ENCODE measurements around the gene CFDP1.

The CFDP1 gene

DNA sequence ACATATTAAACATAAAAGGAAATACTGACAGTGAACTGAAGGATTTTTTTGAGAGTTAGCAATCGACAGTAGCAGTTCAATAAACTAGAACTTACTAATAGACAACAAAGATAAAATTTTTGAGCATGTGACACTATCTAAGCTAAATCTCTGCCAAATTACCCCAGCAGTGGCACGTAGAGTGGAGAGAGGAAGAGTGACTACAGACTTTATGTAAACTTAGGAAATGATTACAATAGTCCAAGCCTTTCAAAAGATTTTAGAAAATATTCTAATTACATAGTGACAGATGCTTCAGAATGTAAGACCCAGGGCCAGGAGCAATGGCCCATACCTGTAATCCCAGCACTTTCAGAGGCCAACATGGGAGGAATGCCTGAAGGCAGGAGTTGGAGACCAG lies 52.4 kb downstream of the CFDP1 start:
- peaks cover 37% of the 10 kb centered on the region for H3K27me3 Mint-ChIP-seq
- no peak overlapping the region for H3K4me3 Mint-ChIP-seq
- DNase-seq: no peak
- peaks cover 39% of the 10 kb centered on the region for H3K4me1 Mint-ChIP-seq
- peaks cover 56% of the 10 kb centered on the region for H3K36me3 Mint-ChIP-seq
- no peaks in the 10 kb centered on the region for H3K9me3 Mint-ChIP-seq
- CTCF ChIA-PET: interaction anchor here (1.1 to 3.5 kb wide), 4 partner anchors 21 to 147 kb away, joined by 5 to 13 read pairs (median 8); no protein-coding TSS in a partner anchor
- H3K27ac Mint-ChIP-seq: peak overlapping the region; percentile 56

DNA sequence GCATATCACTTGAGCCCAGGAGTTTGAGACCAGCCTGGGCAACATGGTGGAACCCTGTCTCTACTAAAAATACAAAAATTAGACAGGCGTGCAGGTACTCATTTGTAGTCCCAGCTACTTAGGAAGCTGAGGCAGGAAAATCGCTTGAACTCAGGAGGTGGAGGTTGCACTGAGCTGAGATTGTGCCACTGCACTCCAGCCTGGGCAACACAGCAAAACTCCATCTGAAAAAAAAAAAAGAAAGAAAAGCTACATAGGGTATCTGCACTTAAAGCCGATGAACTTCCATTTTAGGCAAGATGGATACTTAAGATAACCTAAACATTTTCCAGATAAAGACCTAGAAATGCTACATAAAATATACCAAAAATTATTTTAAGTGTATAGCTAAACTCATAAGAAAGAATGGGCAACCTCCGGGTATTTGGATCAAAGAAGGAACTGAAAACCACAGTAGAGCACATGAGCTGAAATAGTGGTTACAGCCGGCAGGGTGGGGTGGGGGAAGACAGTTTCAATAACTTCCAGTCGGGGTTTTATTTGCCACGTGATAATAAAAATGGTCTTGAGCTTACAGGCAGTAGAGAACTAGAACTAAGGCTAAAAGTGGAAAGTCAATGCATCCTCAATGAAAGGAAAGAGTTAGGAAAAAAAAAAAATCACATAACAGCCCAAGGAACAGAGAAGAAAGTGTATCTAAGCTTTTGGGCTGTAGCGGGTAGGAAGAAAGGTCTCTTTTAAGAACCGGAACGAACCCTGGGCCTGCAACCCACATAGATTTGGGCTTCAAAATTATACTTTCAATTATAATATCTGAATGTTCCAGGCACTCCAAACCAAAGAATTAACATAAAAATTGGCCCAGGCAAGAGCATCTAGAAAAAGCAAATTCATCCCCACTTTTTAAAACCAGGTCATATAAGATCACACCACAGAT lies 53.1 kb downstream of the CFDP1 start:
- H3K27ac Mint-ChIP-seq: peak overlapping the region; percentile 56
- peaks cover 39% of the 10 kb centered on the region for H3K4me1 Mint-ChIP-seq
- H3K27me3 Mint-ChIP-seq: peaks cover 41% of the 10 kb centered on the region
- no peaks in the 10 kb centered on the region for H3K9me3 Mint-ChIP-seq
- peak; percentile 71 for DNase-seq
- CTCF ChIA-PET: interaction anchor here (1.0 to 3.5 kb wide), 3 partner anchors 22 to 181 kb away, joined by 4 to 13 read pairs (median 6); no protein-coding TSS in a partner anchor
- peaks cover 60% of the 10 kb centered on the region for H3K36me3 Mint-ChIP-seq
- peak overlapping the region; percentile 14 for H3K4me3 Mint-ChIP-seq

DNA sequence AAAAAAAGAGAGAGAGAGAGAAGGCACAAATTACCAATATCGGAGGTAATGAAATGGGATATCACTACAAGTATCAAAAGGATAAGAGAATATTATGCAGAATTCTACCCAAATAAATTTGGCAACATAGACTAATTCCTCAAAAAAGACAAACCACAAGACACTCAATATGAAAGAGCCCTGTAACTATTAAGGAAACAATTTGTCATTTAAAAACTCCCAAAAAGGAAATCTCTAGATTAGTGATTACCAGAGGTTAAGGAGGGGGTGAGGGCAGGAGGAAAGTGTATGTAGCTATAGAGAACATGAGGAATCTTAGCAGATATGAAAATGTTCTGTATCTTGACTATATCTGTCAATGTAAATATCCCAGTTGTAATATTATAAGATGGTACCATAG lies 54.0 kb downstream of the CFDP1 start:
- Mint-ChIP-seq H3K36me3 (peaks cover 62% of the 10 kb centered on the region), H3K27me3 (peaks cover 41% of the 10 kb centered on the region), H3K27ac (no peak overlapping the region), H3K4me3 (no peak overlapping the region), H3K4me1 (peaks cover 39% of the 10 kb centered on the region), H3K9me3 (no peaks in the 10 kb centered on the region)
- CTCF ChIA-PET: interaction anchor here (1.0 to 3.5 kb wide), 4 partner anchors 145 to 183 kb away, joined by 4 to 13 read pairs (median 4); no protein-coding TSS in a partner anchor
- DNase-seq: no peak

DNA sequence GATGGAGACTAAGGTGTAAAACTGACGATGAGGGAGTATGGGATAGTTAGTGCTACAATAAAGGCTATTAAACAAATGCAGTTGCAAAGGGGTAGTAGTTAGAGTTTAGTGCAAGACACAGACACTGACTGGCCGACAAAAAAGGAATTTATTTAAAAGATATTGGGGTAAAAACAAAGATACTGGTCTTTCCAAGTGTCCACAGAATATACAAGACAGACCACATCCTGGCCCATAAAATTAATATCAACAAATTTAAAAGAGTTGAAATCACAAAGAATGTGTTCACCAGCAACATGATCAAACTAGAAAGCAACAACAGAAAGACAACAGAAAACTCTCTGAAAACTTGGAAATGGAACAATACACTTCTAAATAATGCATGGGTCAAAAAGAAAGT lies 54.7 kb downstream of the CFDP1 start:
- peaks cover 39% of the 10 kb centered on the region for H3K4me1 Mint-ChIP-seq
- no peak overlapping the region for H3K27ac Mint-ChIP-seq
- H3K27me3 Mint-ChIP-seq: peaks cover 38% of the 10 kb centered on the region
- no peak overlapping the region for H3K4me3 Mint-ChIP-seq
- no peak for DNase-seq
- H3K36me3 Mint-ChIP-seq: peaks cover 62% of the 10 kb centered on the region
- CTCF ChIA-PET: interaction anchor here (0.7 to 3.5 kb wide), 4 partner anchors 8 to 182 kb away, joined by 4 to 13 read pairs (median 5); no protein-coding TSS in a partner anchor
- H3K9me3 Mint-ChIP-seq: no peaks in the 10 kb centered on the region

DNA sequence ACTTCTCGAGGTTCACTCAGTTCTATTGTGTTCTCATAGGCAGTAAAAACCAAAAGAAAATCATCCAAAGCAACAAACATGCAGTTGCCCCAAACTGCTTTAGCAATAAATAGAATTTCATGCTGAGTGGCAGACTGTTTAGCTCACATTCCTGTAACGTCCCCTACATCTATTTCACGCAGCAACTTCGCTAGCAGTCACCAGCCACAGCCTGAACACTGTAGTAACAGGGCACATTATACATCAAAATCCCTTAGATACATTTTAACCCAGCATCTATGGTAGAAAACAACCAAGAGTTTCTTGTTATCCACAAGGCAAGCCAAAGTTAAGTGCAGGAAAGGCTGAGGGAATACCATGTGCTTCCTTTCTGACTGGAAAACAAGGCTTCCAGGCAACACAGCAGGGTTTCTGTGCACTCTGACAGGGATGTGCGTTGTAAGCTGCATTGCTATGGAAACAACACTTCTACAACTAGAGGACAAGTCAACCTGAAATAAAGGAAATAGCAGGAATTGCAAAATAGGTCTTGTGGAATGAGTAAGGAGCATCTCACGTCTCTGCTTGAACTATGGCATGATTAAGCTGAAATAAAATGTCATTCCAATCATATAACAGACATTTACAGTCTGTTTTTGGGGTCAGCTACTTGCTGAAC lies 55.4 kb downstream of the CFDP1 start:
- no peak overlapping the region for H3K27ac Mint-ChIP-seq
- peaks cover 38% of the 10 kb centered on the region for H3K27me3 Mint-ChIP-seq
- no peak for DNase-seq
- no peak overlapping the region for H3K4me3 Mint-ChIP-seq
- H3K36me3 Mint-ChIP-seq: peaks cover 63% of the 10 kb centered on the region
- H3K9me3 Mint-ChIP-seq: no peaks in the 10 kb centered on the region
- CTCF ChIA-PET: interaction anchor here (0.7 to 3.5 kb wide), 4 partner anchors 9 to 181 kb away, joined by 4 to 13 read pairs (median 5); no protein-coding TSS in a partner anchor
- peaks cover 39% of the 10 kb centered on the region for H3K4me1 Mint-ChIP-seq

DNA sequence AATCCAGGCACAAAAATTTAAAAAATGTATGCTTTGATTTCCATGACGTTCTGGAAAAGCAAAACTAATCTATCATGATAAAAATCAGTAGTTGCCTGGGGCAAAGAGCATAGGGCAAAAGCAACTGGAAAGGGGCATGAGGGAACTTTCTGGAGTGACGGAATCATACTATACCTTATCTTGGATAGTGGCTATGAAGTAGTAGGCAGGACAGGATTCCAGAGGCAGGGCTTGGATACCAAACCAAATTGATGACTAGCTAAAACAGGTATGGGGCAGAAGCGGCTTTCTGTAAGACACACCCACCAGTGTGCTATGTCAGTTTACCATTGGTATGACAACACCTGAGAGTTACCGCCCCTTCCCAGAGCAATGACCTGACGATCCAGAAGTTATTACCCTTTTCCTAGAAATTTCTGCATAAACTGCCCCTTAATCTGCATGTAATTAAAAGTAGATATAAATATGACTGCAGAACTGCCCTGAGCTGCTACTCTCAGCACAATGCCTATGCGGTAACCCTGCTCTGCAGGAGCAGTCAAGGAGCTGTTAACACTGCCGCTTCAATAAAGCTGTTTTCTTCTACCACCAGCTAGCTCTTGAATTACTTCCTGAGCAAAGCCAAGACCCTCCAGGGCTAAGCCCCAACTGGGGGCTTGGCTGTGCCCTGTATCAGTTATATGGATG lies 56.7 kb downstream of the CFDP1 start:
- CTCF ChIA-PET: no interaction called here
- Mint-ChIP-seq H3K27me3 (peaks cover 28% of the 10 kb centered on the region), H3K36me3 (peaks cover 62% of the 10 kb centered on the region), H3K9me3 (no peaks in the 10 kb centered on the region), H3K27ac (no peak overlapping the region), H3K4me3 (no peak overlapping the region), H3K4me1 (peaks cover 32% of the 10 kb centered on the region)
- DNase-seq: no peak

DNA sequence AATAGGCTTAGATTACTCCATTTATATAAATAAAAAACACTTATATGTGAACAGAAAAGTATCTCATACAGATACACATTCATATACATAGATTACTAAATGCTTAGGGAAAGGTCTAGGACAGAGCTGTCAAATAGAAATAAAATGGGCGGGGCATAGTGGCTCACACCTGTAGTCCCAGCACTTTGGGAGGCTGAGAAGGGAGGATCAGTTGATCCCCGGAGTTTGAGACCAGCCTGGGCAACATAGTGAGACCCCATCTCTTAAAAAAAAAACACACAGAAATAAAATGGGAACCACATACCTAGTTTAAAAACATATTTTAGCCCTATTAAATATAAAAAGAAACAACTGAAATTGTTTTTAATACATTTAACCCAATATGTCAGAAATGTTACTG lies 58.9 kb downstream of the CFDP1 start:
- H3K36me3 Mint-ChIP-seq: peaks cover 49% of the 10 kb centered on the region
- CTCF ChIA-PET: no interaction called here
- H3K9me3 Mint-ChIP-seq: no peaks in the 10 kb centered on the region

DNA sequence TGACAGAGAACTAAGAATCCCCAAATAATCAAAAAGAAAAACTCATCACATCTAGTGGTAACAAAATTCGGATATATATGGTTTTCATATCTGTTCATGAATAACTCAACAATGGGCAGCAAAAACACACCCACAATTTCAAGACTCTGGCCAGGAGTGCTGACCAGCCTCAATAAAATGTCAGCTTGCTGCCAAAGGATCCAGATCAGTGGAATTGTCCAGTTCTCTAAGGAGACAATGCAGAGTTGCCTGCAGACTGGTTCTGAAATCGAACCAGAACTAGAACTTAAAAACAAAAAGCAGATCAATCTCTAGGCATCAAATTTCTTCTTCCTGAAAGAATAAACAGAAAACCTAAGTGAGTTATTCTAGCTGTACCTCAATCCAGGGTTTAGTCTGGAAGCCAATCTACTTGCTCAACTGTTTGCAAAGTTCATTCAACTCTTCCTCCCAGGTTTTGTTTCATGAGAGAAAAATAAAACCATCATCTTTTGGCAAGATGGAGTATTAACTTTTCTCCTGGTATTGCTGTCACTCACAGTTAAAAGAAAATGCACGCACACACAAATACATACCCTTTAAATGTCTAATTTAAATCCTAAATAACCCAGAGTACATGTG lies 61.0 kb downstream of the CFDP1 start:
- CTCF ChIA-PET: no interaction called here
- Mint-ChIP-seq H3K27me3 (peaks cover 9% of the 10 kb centered on the region), H3K9me3 (no peaks in the 10 kb centered on the region), H3K36me3 (peaks cover 30% of the 10 kb centered on the region), H3K4me1 (no peaks in the 10 kb centered on the region), H3K4me3 (no peak overlapping the region), H3K27ac (no peak overlapping the region)
- DNase-seq: no peak

More for the DNA sequence above, 58.9 kb downstream of the CFDP1 start:
- Mint-ChIP-seq H3K27ac (no peak overlapping the region), H3K27me3 (peaks cover 23% of the 10 kb centered on the region), H3K4me3 (no peak overlapping the region), H3K4me1 (peaks cover 10% of the 10 kb centered on the region)
- DNase-seq: no peak

DNA sequence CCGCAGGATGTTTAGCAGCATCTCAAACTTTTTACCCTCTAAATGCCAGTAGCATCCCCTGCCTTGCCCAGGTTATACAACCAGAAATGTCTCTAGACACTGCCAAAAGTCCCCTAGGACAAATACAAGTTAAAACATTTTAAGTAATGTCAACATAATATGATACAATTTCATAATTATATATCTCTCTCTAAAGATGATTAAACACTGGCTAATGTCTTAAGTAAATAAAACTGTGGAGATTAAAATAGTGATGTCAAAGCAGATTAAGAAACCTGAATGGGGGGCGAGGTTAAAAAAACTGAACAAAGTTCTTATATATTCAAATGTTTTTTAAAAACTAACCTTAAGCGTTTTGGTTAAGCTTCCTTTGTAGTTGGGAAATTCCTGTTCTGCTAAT lies 62.1 kb downstream of the CFDP1 start:
- Mint-ChIP-seq H3K36me3 (peaks cover 22% of the 10 kb centered on the region), H3K4me1 (no peaks in the 10 kb centered on the region), H3K27ac (no peak overlapping the region), H3K9me3 (no peaks in the 10 kb centered on the region), H3K4me3 (no peak overlapping the region), H3K27me3 (peaks cover 7% of the 10 kb centered on the region)
- CTCF ChIA-PET: no interaction called here
- DNase-seq: no peak

DNA sequence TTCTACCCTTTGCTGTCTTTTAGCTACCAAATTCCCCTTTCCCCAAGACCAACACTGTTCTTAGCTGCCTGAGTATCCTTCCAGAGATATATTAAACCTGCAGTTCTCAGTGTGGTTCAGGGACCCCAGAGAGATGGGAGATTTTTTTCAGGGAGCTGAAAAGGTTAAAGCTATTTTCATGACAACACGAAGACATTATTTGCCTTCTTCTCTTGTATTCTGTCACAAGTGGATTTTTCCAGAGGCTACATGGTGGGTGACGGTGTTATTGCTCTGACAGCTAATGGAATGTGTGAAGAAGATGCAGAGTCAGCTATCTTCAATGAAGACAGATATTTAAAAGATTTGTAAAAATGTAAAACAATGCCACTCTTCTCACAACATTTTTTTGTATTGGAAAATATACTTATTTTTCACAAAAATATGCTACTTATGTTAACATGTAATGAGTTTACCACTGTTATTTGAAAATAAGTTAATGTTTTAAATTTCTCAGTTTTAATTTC lies 69.0 kb downstream of the CFDP1 start:
- CTCF ChIA-PET: interaction anchor here (1.2 to 1.5 kb wide), 2 partner anchors 101 to 129 kb away, joined by 3 read pairs; no protein-coding TSS in a partner anchor
- H3K27me3 Mint-ChIP-seq: no peaks in the 10 kb centered on the region
- peaks cover 11% of the 10 kb centered on the region for H3K36me3 Mint-ChIP-seq
- no peak overlapping the region for H3K4me3 Mint-ChIP-seq
- H3K27ac Mint-ChIP-seq: no peak overlapping the region
- H3K4me1 Mint-ChIP-seq: no peaks in the 10 kb centered on the region
- no peaks in the 10 kb centered on the region for H3K9me3 Mint-ChIP-seq
- DNase-seq: no peak

DNA sequence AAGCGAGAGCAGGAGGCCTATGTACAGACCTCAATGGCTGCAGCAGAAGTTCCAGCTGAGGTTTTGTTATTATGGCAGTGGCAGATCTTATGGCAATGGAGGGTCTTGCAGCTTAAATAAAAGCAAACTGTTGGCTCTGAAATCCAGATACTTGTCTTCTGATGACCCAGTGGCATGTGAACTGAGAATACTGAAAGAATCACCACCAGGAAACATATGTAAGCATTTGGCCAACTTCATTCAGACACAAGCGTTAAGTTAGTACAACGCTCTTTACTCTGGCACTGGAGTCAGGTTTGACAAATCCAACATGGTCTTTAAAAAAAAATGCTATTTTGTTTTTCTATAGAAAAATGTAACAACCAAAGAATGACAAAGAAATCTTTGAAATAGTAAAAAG lies 70.5 kb downstream of the CFDP1 start:
- H3K36me3 Mint-ChIP-seq: peaks cover 11% of the 10 kb centered on the region
- DNase-seq: no peak
- H3K4me3 Mint-ChIP-seq: no peak overlapping the region
- no peak overlapping the region for H3K27ac Mint-ChIP-seq
- H3K27me3 Mint-ChIP-seq: no peaks in the 10 kb centered on the region
- no peaks in the 10 kb centered on the region for H3K9me3 Mint-ChIP-seq
- CTCF ChIA-PET: no interaction called here
- no peaks in the 10 kb centered on the region for H3K4me1 Mint-ChIP-seq

DNA sequence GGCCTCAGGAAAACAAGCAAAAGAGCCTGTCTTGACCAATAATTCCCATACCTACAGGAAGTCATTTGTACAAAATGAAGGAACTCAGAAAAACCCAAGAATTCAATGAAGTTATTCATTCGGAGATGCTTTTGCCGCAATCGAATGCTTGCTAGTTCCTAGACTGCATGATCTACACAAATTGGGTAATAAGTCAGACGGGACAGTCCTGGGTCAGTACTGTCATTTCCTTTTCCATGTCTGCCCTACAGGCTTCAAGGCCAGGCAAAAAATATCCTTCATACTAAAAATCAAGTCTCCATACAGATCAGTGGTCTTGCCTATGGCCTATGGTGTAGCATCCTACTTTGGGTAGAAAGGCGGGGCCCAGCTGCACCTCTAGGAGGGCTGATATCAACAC lies 71.4 kb downstream of the CFDP1 start:
- H3K9me3 Mint-ChIP-seq: no peaks in the 10 kb centered on the region
- CTCF ChIA-PET: interaction anchor here (0.7 kb wide), 1 partner anchor 544 kb away, joined by 3 read pairs; no protein-coding TSS in a partner anchor
- DNase-seq: no peak

DNA sequence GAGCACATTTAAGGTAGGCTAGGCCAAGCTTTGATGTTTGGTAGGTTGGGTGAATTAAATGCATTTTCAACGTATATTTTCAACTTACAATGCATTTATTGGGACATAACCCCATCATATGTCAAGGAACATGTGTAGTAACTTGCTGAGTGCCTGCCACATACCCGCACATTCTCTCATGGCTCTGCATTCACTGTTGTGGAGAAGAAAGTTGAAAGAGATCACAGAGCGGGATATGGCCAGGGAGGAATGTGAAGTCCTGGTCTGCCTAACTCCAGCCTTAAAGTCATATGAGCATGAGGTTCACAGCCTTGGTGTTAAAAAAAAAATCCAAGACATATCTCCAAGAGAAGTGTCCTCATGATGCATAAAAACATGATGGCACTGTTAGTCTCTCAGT lies 79.1 kb downstream of the CFDP1 start:
- no peak overlapping the region for H3K27ac Mint-ChIP-seq
- peaks cover 3% of the 10 kb centered on the region for H3K36me3 Mint-ChIP-seq
- no peak for DNase-seq
- CTCF ChIA-PET: no interaction called here
- H3K4me3 Mint-ChIP-seq: no peak overlapping the region
- H3K9me3 Mint-ChIP-seq: no peaks in the 10 kb centered on the region
- no peaks in the 10 kb centered on the region for H3K4me1 Mint-ChIP-seq
- H3K27me3 Mint-ChIP-seq: no peaks in the 10 kb centered on the region

More for the DNA sequence above, 71.4 kb downstream of the CFDP1 start:
- H3K4me3 Mint-ChIP-seq: no peak overlapping the region
- H3K36me3 Mint-ChIP-seq: peaks cover 11% of the 10 kb centered on the region
- H3K27me3 Mint-ChIP-seq: no peaks in the 10 kb centered on the region
- H3K27ac Mint-ChIP-seq: no peak overlapping the region
- H3K4me1 Mint-ChIP-seq: no peaks in the 10 kb centered on the region
